Pulmonary artery endothelial cell (primary cell): ENCODE data around the gene RHBDD1. TPM values are rescaled to one million over a fixed set of nuclear protein-coding genes. Genes with fewer than 3 reads are reported as not detected.

Experiments
- DNase-seq: peaks from one replicate; pipeline ENCODE4 v3.0.0-alpha.2; 2011; ENCODE audit warnings: low read depth, low spot score
- total RNA-seq: library from RNA; depleted of rRNA; stranded (reverse); fragments of >200 nt; gene quantifications from 2 replicates; pipeline ENCODE4 v1.2.3, GENCODE V29; 2014

RHBDD1 gene
- total RNA-seq, 1 donor from 2014 or later: 16.2 TPM

DNA sequence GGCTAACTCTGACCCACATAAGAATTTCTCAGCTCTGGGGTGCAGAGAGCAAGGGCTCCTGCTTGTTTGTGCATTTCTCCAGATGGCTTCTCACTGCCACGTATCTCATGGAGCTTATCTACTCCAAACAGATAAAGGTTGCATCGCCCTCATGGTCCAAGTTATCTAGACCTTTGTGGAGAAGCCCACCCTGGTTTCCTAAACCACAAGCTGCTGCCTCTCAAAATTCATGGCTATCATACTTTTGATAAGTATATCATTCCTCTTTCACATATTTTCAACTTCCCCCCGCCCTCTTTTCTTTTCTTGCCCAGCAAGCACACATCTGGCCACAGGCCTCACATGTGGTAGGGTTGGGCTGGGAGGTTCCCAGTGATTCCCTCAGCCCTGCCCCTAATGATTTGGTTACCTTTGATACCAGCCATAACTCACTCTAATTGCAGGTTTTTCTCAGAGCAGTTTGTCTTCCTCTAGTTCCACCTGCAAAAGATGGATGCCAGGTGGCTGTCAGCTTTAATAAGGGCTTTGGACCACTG is 146.0 kb downstream of the RHBDD1 start:
- DNase-seq: no peak

DNA sequence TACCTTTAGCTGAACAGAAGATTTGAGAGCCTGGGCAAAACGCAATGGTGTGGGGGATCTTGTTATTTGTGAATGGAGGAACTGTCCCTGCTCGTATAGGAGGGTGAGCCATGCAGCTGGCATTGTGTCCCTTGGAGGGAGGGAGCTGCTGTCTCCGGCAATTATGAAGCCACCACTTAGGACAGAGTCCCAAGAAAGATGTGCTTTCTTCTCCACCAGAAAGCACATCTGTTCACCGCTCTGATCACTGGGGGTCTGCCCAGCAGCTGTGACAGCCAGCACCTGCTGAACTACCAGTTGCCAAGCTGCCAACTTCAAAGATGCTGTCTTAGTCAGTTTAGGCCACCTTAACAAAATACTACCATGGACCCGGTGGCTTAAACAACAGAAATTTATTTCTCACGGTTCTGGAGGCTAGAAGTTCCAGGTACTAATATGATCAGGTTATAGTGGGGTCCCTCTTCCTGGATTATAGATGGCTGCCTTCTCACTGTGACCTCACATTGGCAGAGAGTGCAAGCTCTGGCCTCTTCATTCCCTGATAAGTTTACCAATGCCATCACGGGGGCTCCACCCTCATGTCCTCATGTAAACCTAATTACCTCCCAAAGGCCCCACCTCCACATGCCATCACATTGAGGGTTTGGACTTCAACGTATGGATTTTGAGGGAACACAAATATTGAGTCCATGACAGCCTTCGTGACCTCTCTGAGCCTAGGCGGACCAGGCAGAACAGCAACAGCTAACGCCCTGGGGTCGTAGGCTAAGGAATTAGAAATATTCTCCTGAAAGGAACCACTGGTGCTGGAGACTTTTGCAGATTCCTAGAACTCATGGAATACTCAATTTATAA is 148.3 kb downstream of the RHBDD1 start:
- no peak for DNase-seq

DNA sequence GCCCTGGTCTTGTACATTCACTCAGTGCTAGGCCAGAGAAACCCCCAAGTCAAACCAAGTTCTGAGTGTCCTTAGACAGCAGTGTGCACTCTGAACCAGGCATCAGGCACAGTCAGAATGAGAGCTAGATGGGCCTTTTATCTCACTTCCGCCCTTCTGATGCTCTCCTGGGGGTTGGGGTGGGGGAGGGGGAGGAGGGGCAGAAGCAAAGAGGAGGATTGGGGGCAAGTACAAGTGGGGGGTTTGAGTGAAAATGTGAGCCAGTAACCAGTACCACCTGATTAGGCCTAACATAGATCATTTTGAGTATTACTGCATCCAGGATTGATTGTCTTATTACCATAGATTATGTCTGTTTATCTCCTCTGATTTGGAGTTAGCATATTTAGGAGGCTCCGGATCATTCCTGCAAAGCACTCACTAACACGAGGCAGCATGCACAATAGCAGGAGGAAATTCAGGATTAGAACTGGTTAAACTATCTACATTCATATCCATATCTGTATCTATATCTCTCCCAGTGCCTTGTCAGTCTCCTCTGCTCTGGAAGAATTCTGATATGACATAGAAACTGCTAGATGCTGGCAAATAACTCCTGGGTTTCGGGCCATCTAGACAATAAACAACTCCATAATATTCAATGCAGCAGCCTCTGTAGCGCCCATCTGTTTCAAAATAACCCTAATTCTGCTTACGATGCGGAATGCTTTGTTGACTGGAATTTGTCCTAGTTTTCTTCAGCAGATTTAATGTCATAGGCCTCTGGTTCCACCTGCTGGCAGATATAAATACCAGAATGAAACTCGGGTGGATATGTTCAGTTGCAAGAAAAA is 149.1 kb downstream of the RHBDD1 start:
- peak; percentile 10 for DNase-seq

GRCh38 chr2:226985583-226985946 is 149.7 kb downstream of the RHBDD1 start:
- no peak for DNase-seq

DNA sequence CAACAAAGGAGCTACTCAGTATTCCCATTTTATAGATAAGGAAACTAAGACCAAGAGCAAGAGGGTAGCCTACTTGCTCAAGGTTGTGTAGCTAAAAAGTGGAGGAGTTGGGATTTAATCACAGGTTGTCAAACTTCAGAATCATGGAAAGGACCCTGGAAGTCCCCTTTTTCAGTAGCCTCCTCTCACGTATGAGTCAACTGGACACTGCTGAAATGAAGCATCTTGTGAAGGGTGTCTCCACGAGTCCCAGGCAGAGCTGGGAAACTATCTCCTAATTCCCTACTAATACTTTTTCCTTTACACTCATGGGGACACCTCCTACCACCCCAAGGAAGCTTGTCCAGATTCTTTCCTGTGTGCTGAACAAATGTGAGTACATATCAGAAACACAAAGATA is 155.8 kb downstream of the RHBDD1 start:
- DNase-seq: no peak

DNA sequence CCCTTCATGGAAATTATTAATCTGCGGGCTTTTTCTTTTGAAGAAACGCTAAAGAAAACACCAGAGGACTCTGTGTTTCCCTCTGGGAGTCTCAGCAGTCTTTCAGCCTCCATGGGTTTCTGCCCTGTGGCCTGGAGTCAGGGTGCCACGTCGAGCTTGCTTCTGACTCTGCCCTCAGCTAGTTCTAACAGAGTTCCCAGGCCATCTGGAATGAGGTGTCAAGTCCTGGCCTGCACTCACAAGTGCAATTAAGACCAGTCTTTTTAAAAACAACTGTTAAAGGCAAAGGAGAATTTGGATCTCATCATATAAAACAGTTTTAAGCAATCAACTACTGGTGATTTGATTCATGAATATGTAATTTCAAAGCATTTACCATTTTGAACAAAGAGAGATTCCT is 157.3 kb downstream of the RHBDD1 start:
- no peak for DNase-seq

- DNase-seq: no peak
These were observed 158.9 kb downstream of the RHBDD1 start for GRCh38 chr2:226994775-226995174.

DNA sequence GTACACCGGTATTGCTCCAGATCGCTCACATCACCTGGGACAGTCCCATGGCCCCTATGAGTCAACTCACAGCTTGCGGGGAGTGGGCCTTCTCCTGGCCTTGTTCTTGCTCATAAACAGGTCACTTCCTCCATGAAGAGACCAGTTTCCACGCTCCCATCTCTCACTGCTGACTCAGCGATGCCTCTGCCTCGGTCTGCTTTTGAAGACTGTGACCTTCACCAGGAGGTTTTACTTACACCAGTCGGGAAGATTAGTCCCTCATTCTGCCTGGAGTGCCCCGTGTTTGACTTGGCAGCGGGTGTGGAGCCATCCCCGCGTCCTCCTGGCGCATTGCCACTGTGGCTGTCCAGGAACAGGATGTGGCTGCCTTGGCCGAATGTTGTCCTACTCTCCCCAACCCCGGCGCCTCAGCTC is 159.8 kb downstream of the RHBDD1 start:
- DNase-seq: no peak

DNA sequence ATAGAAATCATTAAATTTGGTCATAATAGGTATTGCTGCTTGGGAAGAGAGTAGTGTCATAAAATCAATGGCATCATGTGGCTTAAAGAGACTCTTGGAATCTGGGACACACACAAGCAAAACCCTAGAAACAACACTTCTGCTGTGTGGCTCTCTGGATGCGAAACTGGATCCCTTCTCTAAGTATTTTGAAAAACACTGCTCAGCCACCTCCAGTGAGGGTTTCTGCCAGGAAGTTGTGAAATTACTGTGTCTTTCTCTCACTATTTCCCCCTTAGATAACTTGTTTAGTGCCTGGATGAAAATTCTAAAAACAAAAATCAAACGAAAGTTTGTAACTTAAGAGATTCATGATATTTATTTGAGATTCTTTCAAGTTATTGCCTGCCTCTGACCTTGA is 163.8 kb downstream of the RHBDD1 start:
- no peak for DNase-seq

DNA sequence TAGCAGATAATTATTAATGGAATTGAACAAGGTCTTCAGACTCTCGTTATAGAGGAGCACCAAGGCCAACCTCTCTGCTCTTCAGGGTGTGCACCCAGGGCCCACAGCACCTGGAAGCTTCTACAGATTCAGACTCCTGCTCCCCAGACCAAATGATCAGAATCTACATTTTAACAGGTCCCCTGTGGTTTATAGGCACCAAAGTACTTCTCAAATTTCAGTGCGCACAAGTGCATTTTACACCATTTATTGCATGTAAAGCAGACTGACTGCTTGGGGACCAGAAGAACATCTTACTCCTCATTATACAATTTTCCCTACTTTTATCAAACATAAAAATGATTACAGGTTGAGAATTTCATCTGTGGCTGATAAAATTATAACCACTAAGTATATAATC is 164.3 kb downstream of the RHBDD1 start:
- DNase-seq: no peak

DNA sequence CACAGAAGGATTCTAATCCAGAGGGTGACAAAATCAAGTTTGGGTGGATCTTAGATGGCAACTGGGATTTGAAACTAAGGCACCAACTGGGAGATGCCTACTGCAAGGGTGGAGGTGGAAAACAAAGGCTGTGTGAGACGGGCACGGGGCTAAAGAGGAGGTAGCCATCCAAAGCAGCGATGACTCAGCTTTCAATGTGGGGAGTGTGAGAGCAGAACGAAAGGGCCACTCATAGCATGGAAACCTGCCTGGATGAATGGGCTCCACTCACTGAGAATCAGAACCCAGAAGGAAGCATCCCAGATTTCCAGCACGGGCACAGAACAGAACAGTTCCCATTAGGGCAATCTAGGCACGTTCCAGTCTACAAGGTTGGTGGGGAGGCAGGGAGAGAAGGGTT is 168.6 kb downstream of the RHBDD1 start:
- DNase-seq: no peak

DNA sequence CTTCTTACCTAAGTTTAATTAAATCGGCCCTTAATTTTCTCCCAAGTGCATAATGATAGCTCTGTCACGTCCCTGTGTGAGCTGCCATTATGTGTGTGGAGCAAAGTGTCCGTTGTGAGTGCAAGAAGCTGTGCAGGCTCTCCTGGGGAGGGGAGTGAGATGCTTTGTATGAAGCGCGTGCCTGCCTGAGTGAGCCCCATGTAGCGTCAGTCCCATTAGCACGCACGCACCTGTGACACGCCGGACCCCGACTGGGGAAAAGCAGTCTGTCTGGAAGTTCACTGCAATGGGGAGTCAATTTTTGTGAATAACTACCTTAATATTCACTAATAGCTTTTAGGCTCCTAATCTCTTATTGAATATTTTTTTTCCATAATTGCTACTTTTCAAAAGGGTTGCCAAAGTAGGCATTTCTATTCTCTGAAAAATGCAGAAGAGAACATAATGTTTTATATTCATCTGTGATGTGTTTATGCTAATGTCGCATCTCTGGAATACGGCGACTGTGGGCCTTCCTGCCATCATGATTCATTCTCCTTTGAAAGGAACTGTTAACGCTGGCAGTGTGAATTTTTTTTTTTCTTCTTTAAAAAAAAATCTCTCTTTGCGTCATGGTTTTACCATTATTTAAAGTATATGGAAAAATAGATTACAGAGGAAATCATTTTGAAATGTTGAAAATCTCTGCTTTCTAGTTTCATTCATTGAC is 170.5 kb downstream of the RHBDD1 start:
- no peak for DNase-seq

DNA sequence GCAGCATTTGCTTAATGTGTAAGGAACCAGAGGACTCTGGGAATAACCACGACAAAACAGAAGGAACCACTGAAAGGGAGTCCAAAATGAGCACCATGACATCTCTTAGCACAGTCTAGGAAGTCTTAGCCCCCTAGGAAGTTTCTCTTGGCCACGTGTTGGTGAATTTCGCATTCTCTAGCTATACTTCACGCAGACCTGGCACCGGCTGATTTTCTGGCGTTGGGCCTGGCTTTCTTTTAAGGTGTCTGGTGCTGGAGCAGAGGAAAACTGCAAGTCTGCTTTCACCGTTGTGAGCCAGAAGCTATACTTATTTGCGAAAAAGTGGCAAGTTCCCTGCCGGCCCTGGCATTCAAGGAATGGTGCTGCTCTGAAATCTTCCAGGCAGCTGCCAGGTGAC is 171.3 kb downstream of the RHBDD1 start:
- DNase-seq: no peak

DNA sequence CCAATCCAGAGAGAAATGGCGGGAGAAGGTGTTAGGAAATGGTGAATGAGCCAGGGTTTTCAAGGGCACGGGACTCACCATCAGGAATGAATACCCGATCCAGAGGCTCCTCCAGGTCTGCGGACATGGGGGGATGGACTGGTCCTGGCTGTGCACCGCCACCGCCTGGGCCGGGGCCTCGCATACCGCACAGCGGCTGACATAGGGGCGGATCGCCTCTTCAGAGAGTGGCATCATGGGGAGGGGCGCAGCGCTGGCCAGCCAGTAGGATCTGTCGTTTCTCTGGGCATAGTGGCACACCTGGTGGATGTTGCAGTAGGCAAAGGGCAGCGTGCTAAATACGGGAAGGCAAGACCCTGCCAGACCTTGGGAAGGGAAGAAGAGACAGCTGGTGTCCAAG is 172.1 kb downstream of the RHBDD1 start:
- DNase-seq: no peak

DNA sequence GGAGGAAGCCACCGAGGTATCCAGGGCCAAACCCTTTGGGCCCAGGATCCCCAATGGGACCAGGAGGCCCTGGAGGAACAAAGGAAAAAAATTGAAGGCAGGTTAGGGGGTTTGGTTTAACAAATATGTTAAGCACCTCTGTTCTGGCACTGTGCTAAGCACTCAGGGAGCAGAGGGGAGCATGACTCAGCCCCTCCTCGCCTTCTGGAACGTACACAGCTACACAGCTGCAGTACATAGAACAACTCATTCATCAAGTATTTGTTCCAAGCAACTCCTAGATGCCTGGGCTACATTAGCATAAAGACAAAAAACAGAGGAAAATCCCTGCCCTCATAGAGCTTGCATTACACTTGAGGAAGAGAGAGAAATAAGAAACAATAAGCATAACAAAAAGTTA is 174.6 kb downstream of the RHBDD1 start:
- no peak for DNase-seq

DNA sequence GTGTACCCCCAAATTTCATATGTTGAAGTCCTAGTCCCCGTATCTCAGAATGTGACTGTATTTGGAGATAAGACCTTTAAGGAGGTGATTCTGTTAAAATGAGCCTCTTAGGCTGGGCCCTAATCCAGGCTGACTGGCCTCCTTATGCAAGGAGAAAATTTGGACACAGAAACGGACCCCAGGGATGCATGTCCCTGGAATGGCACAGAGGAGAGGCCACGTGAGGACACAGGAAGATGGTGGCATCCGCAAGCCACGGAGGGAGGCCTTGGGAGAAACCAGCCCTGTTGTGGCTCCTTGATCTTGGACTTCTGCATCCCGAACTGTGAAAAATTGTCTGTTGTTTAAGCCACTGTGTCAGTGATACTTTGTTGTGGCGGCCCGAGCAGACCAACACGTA is 177.5 kb downstream of the RHBDD1 start:
- no peak for DNase-seq

GRCh38 chr2:227013881-227014280 is 178.0 kb downstream of the RHBDD1 start:
- DNase-seq: no peak

- no peak for DNase-seq
These were observed 181.0 kb downstream of the RHBDD1 start for GRCh38 chr2:227016894-227017293.

DNA sequence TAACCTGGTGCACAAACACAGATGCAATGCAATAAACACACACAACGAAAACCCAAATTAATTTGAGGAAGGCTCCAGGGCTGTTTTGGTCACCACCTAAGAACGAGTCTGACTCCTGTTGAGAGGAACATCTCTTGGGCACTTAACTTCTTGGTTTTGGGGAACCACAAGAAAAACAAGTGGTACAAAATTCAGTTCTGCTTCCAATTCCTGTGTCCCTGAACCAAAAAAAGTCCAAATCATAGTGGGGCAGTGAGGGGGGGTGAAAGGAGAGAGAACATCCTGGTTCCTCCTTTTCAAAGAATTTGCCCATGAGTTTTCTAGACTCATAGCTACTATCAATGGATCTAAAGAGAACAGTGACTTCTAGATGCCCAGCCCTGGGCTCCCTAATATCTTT is 184.6 kb downstream of the RHBDD1 start:
- DNase-seq: no peak

DNA sequence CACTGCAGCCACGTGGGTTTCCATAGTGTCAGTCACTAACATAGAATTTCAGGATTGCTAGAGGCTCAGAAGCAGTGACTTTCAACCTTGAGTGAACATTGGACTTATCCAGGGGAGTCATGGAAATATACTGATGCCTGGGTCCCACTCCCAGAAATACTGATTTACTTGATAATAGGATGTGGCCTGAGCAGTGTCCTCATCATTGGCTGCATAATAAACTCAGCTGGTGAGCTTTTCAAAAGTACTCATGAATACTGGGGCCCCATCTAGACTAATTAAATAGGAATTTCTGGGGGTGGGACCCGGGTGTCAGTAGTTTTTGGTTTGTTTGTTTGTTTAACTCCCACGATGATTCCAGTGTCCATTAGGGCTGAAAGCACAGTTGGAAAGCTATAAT is 186.8 kb downstream of the RHBDD1 start:
- no peak for DNase-seq

DNA sequence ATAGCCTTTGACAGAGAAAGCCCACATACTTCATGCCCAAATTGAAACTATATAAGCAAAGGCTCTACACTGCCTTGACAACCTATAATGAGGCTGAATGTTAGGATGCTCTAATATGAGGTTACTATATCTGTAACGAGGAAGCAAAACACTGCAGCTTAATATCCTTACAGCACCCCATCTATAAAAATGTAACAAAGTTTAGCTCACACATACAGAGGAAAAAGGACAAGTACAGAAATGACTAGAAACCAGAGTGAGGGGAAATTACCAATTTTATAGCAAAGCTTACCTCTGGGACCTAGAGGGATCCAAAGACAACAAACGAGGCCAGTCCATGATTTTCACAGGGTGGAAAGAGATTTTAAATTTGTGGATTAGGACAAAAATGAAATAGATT is 189.7 kb downstream of the RHBDD1 start:
- no peak for DNase-seq
